AG10803 (cell line): Measurements from ENCODE around the gene GNG13.

Experiments used
- DNase-seq: peaks from one replicate; pipeline ENCODE4 v3.0.0; 2010; ENCODE audit warnings: low read depth
- H3K4me3 ChIP-seq: 2 replicates; pipeline ENCODE4 v1.5.1; 2011; ENCODE audit warnings: mild to moderate bottlenecking, low read length, control low read depth
- TF ChIP-seq, protein P1 (sequence below): conservative IDR thresholded peaks from 2 replicates; pipeline ENCODE4 v1.5.1; 2011; ENCODE audit warnings: mild to moderate bottlenecking, low read length, control low read depth, inconsistent platforms

GNG13 gene, protein sequence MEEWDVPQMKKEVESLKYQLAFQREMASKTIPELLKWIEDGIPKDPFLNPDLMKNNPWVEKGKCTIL

DNA sequence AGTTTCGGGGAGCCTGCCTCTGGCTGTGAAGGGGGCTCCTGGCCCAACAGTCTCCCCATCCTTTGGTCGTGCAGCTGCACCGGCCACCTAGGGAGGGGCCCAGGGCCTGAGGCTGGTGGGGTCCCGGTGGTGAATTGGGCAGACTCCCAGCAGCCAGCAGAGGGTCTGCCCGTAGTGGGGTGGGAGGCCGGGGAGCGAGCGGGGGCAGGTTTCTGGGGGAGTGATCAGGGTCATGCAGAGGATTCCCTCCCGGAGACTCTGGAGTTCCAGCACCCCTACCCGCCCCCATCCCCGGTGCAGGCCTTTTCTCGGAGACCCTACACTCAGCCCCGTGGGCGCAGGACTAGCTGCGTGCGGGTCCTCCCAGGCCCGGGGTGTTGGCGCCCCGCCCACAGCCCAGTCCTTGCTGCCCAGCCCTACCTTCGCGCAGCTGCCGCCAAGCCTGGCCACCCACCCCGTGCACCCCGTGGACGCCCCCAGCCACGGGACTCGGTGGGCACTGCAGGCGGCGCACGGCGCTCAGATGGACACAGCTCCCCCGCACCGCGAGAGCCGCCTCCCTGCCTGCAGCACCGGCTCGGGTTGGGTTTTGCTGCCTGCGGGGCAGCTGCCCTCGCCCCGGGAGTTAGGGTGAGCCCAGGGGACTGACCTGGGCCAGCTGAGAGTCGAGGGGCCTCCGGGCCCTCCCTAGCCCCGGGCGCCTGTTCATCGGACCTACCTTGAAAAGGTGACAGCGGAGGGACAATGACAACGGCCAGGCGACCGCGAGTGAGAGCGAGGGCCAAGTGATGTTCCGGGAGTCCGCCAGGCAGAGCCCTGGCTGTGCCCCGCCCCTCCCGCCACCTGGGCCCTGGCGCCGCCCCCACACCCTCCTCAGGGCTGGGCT, at the start of gene GNG13:
Gene GNG13 (minus strand): TSS at position 787 of the 886 bp plus-strand sequence. CDS start 1,657 bp downstream, outside the sequence.
- TF ChIP-seq, protein P1, sequence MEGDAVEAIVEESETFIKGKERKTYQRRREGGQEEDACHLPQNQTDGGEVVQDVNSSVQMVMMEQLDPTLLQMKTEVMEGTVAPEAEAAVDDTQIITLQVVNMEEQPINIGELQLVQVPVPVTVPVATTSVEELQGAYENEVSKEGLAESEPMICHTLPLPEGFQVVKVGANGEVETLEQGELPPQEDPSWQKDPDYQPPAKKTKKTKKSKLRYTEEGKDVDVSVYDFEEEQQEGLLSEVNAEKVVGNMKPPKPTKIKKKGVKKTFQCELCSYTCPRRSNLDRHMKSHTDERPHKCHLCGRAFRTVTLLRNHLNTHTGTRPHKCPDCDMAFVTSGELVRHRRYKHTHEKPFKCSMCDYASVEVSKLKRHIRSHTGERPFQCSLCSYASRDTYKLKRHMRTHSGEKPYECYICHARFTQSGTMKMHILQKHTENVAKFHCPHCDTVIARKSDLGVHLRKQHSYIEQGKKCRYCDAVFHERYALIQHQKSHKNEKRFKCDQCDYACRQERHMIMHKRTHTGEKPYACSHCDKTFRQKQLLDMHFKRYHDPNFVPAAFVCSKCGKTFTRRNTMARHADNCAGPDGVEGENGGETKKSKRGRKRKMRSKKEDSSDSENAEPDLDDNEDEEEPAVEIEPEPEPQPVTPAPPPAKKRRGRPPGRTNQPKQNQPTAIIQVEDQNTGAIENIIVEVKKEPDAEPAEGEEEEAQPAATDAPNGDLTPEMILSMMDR = no peak
- no peak within 1 kb of the TSS for H3K4me3 ChIP-seq
- no peak for DNase-seq

DNA sequence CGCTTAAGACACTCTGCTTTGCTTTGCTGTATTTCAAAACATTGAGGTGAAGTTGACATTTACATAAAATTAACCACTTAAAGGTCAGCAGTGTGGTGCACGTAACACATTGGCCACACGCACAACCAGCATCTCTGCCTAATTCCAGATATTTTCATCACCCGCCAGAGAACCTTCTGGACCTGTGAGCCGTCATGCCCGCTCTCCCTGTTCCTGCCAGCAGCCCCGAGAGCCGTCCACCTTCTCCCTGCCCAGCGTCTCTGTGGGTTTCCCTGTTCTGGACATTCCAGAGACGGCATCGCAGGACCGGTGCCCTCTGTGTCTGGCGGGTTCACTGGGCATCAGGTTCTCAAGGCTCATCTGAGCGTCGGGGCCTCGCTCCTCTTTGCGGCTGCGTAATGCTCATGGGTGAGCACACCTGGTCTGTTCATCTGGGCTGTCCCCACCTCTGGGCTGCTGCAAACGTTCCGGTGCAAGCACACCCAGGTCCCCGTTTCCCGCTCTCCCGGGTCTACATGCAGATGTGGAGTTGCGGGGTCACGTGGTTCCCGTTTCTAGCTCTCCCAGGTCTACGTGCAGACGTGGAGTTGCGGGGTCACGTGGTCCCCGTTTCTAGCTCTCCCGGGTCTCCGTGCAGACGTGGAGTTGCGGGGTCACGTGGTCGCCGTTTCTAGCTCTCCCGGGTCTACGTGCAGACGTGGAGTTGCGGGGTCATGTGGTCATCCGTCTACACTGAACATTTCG, 48.1 kb upstream of the GNG13 start:
- DNase-seq = no peak
- TF ChIP-seq, protein P1 = no peak
- no peak overlapping the region for H3K4me3 ChIP-seq

DNA sequence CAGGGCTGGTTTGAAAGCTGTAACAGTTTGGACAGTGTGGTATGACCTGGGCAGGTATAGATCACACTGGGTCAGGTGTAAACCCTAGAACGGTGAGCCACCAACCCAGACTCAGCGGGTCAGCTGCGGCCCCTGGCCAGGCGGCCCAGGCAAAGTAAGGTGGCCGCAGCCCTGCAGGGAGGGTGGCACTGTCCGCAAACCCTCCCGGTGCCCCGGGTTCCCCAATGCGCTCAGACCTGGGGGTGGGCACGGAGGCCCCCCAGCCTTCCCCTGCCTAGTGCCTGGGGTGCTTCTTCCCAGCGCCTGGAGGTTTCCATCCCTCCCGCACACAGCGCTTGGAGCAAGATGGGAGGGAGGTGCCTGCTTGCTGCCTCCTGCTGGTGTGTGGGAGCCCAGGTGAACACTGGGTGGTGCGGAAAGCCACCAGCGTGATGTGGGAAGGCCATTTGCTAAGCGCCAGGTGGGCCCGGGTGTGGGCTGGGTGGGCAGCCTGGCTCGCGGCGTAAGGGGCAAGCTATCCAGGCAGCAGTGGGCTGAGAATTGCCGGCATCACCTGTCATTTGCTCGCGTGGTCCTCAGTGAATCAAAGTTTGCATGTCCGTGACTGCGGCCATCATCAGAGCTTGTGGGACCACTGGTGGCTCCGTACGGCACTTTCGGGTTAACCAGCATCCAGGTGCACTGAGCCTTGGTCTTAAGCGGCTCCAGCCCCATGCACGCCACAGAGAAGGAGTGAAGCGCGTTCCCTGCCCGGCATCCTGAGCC, 47.3 kb upstream of the GNG13 start:
- H3K4me3 ChIP-seq = no peak overlapping the region
- TF ChIP-seq, protein P1 = no peak
- no peak for DNase-seq

DNA sequence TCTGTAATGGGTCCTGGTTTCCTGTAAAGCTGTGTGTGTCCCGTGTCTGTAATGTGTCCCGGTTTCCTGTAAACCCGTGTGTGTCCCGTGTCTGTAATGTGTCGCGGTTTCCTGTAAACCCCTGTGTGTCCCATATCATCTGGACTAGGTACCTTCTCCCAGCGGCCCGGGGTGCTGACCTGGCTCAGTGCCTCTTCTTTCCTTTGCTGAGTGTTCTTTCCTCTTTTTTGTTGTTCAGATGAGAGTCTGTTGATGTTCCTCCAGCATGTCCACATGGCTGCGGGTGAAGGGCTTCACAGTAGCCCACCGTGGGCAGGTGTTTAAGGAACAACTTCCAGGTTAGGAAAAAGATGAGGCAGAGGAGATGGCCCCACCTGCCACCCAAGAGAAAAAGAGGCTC, 46.6 kb upstream of the GNG13 start:
- no peak overlapping the region for H3K4me3 ChIP-seq
- TF ChIP-seq, protein P1 = no peak
- no peak for DNase-seq

DNA sequence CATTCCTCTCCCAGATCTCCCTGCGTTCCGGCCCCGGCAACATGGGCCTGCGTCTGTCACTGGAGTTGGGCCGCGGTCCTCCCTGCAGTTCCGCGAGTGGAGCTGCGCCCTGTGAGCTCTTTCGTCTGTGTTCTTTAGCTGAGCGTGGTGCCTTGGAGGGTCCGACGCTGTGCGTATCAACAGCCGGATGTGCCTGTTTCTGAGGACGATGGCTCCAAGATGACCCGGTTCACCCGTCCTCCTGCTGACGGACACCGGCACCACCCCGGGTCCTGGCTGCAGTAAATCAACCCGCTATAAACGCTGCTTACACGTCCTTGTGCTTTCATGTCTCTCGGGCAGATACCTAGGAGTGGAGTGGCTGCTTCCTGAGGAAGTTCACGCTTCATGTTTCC, 44.8 kb upstream of the GNG13 start:
- no peak for DNase-seq
- TF ChIP-seq, protein P1 = no peak
- no peak overlapping the region for H3K4me3 ChIP-seq

DNA sequence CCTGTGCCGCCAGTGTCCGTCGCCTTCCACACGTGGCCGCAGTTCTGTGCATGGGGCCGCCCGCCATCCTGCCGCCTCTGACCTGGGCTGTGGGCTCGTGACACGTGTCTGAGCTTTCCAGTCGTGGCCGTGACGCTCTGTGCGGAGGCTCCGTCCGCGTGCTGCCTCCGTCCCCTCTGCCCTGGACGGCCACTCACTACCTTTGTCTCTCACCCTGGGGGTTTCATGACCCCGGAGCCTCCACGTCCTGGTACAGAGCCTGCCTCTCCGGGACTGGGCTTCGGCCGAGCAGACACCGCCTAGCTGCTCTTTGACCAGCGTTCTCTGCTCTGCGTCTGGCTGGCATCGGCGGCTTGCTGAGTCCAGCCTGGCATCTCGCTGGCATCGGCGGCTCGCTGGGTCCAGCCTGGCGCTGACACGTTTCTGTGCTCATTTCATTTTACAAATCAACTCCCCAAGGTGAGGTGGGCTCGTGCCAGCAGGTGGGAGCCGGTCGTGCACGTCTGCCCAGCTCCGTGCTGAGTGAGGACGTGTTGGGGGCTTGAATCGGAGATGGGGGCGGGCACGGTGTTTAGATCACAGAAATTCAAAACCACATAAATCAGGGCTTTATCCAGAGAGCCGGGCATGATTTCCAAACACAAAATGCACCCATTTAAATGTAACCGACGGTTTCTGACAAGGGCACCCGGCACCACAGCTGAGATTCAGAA, 44.3 kb upstream of the GNG13 start:
- H3K4me3 ChIP-seq = no peak overlapping the region
- DNase-seq = no peak
- TF ChIP-seq, protein P1 = no peak
